Right cardiac atrium (tissue), 5 donors: ENCODE measurements around the gene DCST2. TPM values are rescaled to one million over a fixed set of nuclear protein-coding genes. Genes with fewer than 3 reads are reported as not detected.

Experiments used
- ATAC-seq, 2 donors: fragments of 200-7000 bp; cut with Tn5 transposase; one replicate each; pipeline versions ENCODE4 v1.8.0 to v1.9.1; 2020; ENCODE audit warnings: moderate library complexity in 2 of 2, mild to moderate bottlenecking in 1 of 2
- DNase-seq, 3 donors: peaks; one replicate each; pipeline ENCODE4 v3.0.0-alpha.2; 2020
- H3K27ac ChIP-seq: one replicate; pipeline ENCODE4 v1.5.1; 2013; ENCODE audit warnings: mild to moderate bottlenecking, low read length, control low read depth, moderate library complexity
- H3K27me3 ChIP-seq: one replicate; pipeline ENCODE4 v1.6.1; 2013; ENCODE audit not compliant: control insufficient read depth, insufficient read depth
- H3K4me1 ChIP-seq: one replicate; pipeline ENCODE4 v1.6.1; 2013; ENCODE audit warnings: low read length; ENCODE audit not compliant: control insufficient read depth, insufficient read depth
- H3K4me3 ChIP-seq: one replicate; pipeline ENCODE4 v1.5.1; 2013; ENCODE audit warnings: low read length, control low read depth
- H3K9me3 ChIP-seq: one replicate; pipeline ENCODE4 v1.6.1; 2013; ENCODE audit warnings: low read length; ENCODE audit not compliant: control insufficient read depth
- WGBS: extraction: QIAGEN DNeasy Blood & Tissue Kit; methylation state at CpG from one replicate; pipeline ENCODE4 v1.1.7; 2013; 5-methylcytosine and 5-hydroxymethylcytosine counted together
- intact Hi-C, 4 donors: fragments of 100-400 bp; cut with DNase I; formaldehyde crosslinking; loops; one replicate each; pipeline versions ENCODE4 v1.11.0 to v1.14.0; 2022 to 2023
- polyA plus RNA-seq: library from polyadenylated mRNA; stranded (reverse); fragments of 200-250 nt; gene quantifications from one replicate; pipeline ENCODE4 v1.2.3, GENCODE V29; 2013
- total RNA-seq, 4 donors: library from RNA; stranded (reverse); fragmentation: NEBNext Ultra II Directional; extraction: Animal tissue kit (Norgen Biotek cat#: 25700); gene quantifications; one replicate each; pipeline ENCODE4 v1.2.1, GENCODE V29; 2021
- donor health status: healthy with polysubstance abuse.
- donor health status: DM: no; HTN: yes; CAD: no.
- donor health status: DM: no; HTN: no; CAD: no.
- donor health status: DM: no; HTN: yes; CAD: no; lungs with severe emphysema.
- donor health status: DM: yes; HTN: yes; CAD: no.

DCST2 gene
- total and polyA plus RNA-seq, 5 donors, result 0.23 to 0.33 (median 0.29) TPM; not detected in 1

DNA sequence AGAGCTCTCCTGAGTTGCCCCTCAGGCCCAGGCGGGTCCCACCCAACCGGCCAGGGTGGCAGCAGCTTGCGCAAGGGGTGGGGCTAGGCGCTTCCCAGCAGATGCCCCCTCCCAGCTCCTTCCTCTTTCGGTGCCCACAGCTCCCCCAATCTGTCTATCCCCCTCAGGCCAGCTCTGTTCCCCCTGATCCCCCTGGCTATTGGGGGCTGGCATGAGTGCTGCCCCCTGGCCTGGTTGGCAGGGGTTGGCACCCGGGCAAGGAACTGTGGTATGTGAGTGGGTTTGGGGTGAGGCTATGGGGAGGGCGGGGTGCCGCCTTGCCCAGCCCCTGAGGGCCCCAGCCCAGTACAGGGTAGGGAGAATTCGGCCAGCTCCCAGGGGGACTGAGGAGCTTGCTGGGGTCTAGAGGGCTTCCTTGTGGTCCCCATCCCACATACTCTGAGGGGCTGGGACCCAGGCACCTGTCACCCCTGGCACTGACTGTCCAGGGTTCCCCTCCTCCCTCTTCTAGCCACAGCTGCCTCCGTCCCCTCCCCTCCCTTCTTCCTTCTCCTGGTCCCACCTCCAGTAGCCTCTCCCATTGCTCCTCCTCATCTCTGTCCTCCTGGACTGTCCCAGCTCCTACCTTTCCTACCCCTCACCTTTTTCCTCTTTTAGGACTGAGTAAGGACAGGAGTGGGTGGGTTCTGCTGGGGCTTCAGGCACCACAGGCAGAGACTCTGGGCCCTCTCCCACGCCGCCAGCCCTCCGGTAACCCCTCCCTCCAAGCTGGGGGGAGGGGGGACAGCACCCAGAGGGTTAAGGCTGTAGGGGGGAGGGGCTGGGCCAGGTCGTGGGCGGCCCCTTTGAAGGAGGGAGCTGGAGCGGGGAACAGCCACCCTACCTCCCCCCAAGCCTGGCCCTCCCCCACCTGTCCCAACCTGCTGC lies 25.3 kb downstream of the DCST2 start:
- ATAC-seq (no peak), DNase-seq (peak in 2 of 3 donors; percentile 79)
- Histone ChIP-seq H3K4me3 (no peak overlapping the region), H3K27ac (peak overlapping the region; percentile 9), H3K27me3 (no peaks in the 10 kb centered on the region), H3K9me3 (no peaks in the 10 kb centered on the region), H3K4me1 (peaks cover 25% of the 10 kb centered on the region)
- intact Hi-C loops, result no loop called here
- 62% methylated on average over 16 of the region's 16 CpGs for WGBS

DNA sequence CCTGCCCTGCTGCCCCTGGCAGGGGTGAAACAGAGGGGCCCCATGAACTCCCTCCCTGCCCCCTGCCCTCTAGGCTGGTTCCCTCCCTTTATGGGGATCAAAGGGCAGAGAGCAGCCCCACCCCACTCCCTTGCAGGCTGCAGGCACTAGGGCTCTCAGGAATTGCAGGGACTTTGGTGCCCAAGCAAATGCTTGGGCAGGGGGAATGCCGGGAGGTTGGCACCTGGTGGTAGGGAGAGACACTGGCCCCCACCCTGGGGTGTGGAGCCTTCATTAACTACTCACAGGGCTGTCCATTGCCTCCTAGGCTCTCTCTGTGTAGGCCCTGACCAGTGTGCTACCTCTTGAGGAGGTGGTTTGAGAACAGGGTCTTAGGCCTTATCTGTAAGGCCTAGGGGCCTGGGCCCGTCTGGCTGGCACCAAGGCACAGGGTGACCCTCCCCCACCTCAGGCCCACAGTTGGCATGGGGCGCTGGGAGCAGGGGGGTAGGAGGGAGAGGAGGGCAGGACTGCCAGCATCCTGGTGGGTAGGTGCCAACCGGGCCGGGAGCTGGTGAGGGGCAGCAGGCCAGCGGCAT lies 26.2 kb downstream of the DCST2 start:
- H3K4me1 ChIP-seq, result peaks cover 25% of the 10 kb centered on the region

DNA sequence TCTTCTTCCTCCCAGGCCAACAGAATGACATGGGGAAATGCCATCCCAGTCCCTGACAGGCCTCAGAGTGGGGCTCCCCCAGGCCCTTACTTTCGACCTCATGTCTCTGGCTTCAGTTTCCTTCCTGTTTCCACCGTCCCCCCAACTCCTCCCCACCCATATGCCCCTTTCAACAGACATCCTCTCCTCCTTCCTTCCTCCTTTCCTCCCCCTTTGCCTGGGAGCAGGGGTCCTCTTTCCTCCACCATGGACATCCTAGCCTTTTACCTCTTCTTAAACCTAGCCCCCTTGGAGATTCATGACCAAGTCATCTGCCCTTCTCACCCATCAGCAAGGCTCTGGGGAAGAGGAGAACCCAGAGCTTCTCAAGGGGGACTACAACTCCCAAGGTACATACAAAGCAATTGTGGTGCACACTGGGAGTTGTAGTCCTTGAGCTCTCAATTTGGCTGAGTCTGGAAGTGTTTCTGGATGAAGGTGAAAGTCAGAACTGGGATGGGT lies 26.9 kb downstream of the DCST2 start:
- H3K27ac ChIP-seq, result peak overlapping the region; percentile 75
- no peaks in the 10 kb centered on the region for H3K27me3 ChIP-seq
- WGBS, result 43% methylated on average over 2 of the region's 2 CpGs
- no peaks in the 10 kb centered on the region for H3K9me3 ChIP-seq
- intact Hi-C loops, result no loop called here
- no peak overlapping the region for H3K4me3 ChIP-seq
- ATAC-seq (no peak), DNase-seq (peak in 1 of 3 donors; percentile 59)
- peaks cover 21% of the 10 kb centered on the region for H3K4me1 ChIP-seq

More for the DNA sequence above, 26.2 kb downstream of the DCST2 start:
- Histone ChIP-seq H3K9me3 (no peaks in the 10 kb centered on the region), H3K27ac (peak overlapping the region; percentile 18), H3K27me3 (no peaks in the 10 kb centered on the region), H3K4me3 (no peak overlapping the region)
- 56% methylated on average over 6 of the region's 6 CpGs for WGBS
- intact Hi-C loops, result no loop called here
- ATAC-seq (peak; percentile 5 to 7), DNase-seq (peak; percentile 62 to 91 (median 78))

DNA sequence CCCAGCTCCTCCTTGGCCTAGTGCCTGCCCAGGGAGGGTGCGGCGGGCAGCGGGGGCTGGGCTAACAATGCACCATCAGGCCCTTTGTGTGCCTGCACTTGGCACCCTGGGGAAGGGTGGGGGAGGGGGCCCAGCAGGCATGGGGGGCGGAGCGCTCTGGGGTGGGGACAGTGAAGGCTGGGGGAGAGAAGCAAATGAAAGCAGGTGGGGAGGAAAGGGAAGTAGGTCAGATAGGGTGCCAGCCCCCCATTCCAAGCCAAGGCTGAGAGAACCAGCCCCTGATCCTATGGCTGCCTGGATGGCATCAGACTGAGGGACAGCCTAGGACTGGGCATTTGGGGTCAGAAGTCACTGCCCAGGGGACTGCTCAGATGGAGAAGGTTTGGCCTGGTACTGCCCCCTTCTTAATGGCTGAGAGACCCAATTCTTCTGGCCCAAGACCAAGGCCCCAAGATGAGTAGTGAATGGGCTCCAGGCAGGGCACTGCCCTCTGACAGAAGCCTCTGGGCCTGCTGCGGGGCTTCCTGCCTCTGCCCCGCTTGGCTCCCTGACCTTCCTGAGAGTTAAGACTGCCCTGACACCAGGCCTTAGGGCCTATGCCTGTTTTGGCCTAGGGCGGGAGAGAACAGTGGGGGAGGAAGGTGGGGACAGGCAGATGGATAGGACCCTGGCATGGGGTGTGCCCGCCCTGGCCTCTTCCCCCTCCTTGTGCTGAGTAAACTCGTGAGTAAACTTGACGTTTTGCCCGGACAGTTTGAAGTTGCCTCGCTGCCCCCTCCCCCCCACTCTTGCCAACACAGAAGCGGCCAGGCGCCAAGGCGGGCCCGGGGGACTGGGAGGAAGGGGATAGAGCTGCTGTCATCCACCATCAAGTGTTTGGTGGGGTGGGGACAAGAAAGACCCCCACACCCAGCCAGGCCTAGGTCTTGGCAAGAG lies 28.2 kb downstream of the DCST2 start:
- Histone ChIP-seq H3K27me3 (no peaks in the 10 kb centered on the region), H3K4me3 (no peak overlapping the region), H3K4me1 (peaks cover 18% of the 10 kb centered on the region), H3K27ac (peak overlapping the region; percentile 89), H3K9me3 (no peaks in the 10 kb centered on the region)
- intact Hi-C loops, result no loop called here
- 45% methylated on average over 17 of the region's 17 CpGs for WGBS
- ATAC-seq (peak in 1 of 2 donors; percentile 0), DNase-seq (peak; percentile 72 to 88 (median 87))

DNA sequence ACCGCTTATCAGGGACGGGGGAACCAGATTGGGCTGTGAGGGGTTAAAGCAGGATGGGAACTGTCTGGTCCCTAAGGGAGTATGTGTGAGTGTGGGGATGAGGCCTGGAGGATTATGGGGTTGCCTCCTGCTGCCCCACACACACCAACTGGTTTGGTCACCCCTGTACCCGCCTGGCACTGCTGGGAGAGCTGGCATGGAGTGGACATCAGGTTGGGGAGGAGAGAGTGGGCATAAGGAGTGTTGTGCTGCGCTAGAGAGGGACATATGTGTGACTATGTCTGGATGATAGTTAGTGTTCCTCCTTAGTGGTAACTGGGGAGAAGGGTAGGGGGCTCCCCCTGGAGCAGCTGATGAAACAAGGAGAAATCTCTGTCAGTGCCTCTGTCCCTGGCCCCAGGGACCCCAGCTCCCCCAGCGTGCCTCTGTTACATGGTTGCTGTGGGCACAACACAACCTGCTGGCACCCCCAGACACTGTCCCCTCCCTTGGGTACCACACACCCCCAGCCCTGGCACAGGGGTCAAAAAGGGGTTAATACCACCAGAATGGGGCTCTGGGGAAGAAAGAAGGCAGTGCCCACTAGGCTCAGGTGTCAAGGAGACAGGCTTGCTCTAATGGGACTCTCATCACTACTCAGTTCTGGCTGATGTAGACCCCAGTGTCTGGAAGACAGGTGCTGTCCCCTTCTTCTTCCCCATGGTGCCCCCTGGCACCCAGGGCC lies 29.1 kb downstream of the DCST2 start:
- peaks cover 20% of the 10 kb centered on the region for H3K4me1 ChIP-seq
- H3K4me3 ChIP-seq, result peak overlapping the region; percentile 87
- DNase-seq (peak in 1 of 3 donors; percentile 49), ATAC-seq (no peak)
- 35% methylated on average over 5 of the region's 5 CpGs for WGBS
- intact Hi-C loops, result no loop called here
- H3K9me3 ChIP-seq, result no peaks in the 10 kb centered on the region
- peak overlapping the region; percentile 89 for H3K27ac ChIP-seq
- H3K27me3 ChIP-seq, result no peaks in the 10 kb centered on the region

DNA sequence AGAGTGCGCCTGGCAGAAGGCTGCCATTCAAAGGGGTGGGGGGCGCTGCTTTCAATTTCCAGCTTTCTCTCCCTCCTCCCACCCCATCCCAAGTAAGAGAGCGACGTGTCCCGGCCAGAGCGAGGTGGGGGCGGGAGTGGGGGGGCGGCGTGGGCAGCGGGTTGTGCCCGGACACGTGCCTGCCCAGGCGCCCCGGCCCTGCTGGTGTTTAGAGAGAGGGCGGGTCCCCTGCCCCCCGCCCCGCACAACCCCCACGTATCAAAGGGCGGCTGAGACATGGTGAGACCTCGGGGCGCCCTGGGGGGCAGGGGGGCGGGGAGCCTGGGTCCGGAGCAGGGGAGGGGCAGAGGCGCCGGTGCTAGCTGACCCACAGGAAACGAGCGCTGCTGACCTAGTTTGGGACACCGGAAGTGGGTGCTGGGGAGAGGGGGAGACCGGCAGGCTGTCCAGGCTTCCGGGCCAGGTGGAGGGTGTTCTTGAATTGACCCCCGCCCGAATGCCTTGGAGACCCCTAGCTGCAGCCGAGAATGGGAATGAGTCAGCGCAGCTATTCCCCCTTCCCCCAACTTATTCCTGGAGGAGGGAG lies 29.7 kb downstream of the DCST2 start:
- WGBS, result under 1% methylated on average over 34 of the region's 34 CpGs
- ATAC-seq (peak; percentile 1 to 17), DNase-seq (peak; percentile 83 to 91 (median 90))
- peak overlapping the region; percentile 87 for H3K4me3 ChIP-seq
- intact Hi-C loops, result no loop called here
- H3K27ac ChIP-seq, result peak overlapping the region; percentile 98
- peaks cover 22% of the 10 kb centered on the region for H3K4me1 ChIP-seq
- H3K27me3 ChIP-seq, result no peaks in the 10 kb centered on the region
- no peaks in the 10 kb centered on the region for H3K9me3 ChIP-seq

DNA sequence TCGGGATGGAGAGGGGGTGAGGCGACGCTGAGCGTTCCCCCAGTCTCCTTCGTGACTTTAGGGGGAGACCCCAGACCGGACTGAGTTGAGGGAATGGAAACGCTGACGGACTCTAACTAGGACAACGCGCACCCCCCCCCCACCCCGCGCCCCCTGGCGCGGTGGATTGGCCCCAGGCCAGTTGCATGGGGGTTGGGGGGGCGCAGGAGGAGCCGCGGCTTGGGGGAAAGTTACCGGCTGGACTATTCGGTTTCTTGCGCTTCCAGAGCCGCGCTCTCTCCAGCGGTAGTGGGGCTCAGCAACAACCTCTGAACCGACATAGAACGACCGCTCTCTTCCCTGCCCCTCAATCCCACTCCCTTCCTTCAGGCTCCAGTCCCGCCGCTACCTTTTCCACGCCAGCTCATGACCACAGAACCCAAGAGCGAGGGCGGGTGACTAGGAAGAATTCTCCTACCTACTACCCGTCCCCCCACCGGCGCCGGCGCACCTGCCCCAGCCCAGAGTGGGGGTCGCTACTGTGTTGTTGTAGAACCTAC lies 30.3 kb downstream of the DCST2 start:
- peak overlapping the region; percentile 87 for H3K4me3 ChIP-seq
- H3K27ac ChIP-seq, result peak overlapping the region; percentile 98
- peak in 2 of 3 donors; percentile 72 to 77 for DNase-seq
- under 1% methylated on average over 37 of the region's 37 CpGs for WGBS
- H3K4me1 ChIP-seq, result peaks cover 23% of the 10 kb centered on the region
- no peaks in the 10 kb centered on the region for H3K9me3 ChIP-seq
- H3K27me3 ChIP-seq, result no peaks in the 10 kb centered on the region
- no peak for ATAC-seq
- intact Hi-C loops, result no loop called here

DNA sequence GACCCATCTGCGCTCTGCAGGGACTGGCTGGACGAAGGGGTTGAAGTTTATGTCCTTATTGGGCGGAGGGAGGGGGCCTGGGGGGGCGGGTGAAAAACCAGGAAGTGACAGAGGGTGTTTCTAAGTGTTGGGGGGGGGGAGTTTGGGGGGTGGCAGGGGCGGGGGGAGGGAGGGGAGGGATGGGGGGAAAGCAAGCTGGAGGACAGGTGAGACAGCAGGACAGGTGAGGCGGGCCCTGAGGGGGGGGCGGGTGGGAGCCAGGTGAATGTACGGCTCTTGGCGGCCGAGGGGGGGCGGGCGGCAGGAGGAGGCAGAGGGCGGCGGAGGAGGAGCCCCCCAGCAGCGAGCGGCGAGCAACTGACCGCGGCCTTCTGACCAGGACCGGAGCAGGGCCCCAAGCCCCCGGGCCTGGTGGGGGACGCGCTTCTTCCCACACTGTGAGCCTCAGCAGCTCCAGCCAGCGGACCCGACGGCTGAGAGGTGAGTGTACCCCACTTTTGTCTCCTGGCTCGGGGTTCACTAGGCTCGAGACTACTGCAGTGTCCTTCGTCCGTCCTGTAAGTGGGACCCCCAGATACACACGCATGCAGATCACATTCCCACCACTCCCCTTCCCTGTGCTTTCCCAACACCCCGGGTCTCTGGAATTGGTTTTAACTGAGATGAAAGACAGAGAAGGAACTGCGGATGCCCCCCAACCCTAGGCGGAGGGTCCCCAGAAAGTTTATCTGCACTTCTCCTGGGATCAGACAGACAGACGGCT lies 30.9 kb downstream of the DCST2 start, which contains the start of gene ZBTB7B:
Gene ZBTB7B (plus strand): TSS at position 339 of the 763 bp plus-strand sequence. CDS start 11,859 bp downstream, outside the sequence.
- peak; percentile 66 to 85 (median 81) for DNase-seq
- Histone ChIP-seq H3K27ac (peak within 1 kb of the TSS; percentile 98), H3K4me3 (peak within 1 kb of the TSS; percentile 87), H3K27me3 (no peaks in the 10 kb centered on the region), H3K9me3 (no peaks in the 10 kb centered on the region), H3K4me1 (peaks cover 23% of the 10 kb centered on the region)
- ATAC-seq, result peak; percentile 1 to 5
- under 1% methylated on average over 34 of the region's 35 CpGs for WGBS
- intact Hi-C loops, result no loop called here
